ENCODE results near the gene DOLPP1.

The DOLPP1 gene

GRCh38 chr9:129139233-129139992 lies 58.5 kb downstream of the DOLPP1 start:
- DNase-seq (ENCODE audit: low spot score), result peak; percentile 86

GRCh38 chr9:129139993-129140396 lies 59.1 kb downstream of the DOLPP1 start:
- no peak for DNase-seq (ENCODE audit: low spot score)

All from hematopoietic multipotent progenitor cell treated with erythropoietin and hydrocortisone succinate and interleukin-3 and kit ligand, for 17 days (in vitro differentiated cells).